Measurements from ENCODE around the gene ALDH7A1.
"Not testable (repeated sequence)": the region's sequence is repeated elsewhere in the genome, so short reads cannot be mapped to it uniquely, and the experiment has no call there.

The ALDH7A1 gene

GRCh38 chr5:126576974-126577373, 18.0 kb downstream of the ALDH7A1 start:
- Mint-ChIP-seq H3K27me3 (no peaks in the 10 kb centered on the region), H3K27ac (no peak overlapping the region), H3K4me3 (no peak overlapping the region), H3K4me1 (ENCODE audit: low read depth) (no peaks in the 10 kb centered on the region), H3K36me3 (ENCODE audit: low read depth) (no peaks in the 10 kb centered on the region), H3K9me3 (no peaks in the 10 kb centered on the region)

GRCh38 chr5:126575644-126576043, 19.4 kb downstream of the ALDH7A1 start:
- Mint-ChIP-seq H3K4me1 (ENCODE audit: low read depth) (no peaks in the 10 kb centered on the region), H3K27ac (no peak overlapping the region), H3K27me3 (no peaks in the 10 kb centered on the region), H3K4me3 (no peak overlapping the region), H3K36me3 (ENCODE audit: low read depth) (no peaks in the 10 kb centered on the region), H3K9me3 (no peaks in the 10 kb centered on the region)

GRCh38 chr5:126568206-126568755, 26.7 kb downstream of the ALDH7A1 start:
- no peaks in the 10 kb centered on the region for H3K9me3 Mint-ChIP-seq
- no peaks in the 10 kb centered on the region for H3K27me3 Mint-ChIP-seq
- H3K36me3 Mint-ChIP-seq (ENCODE audit: low read depth) = no peaks in the 10 kb centered on the region
- H3K4me3 Mint-ChIP-seq = no peak overlapping the region
- no peaks in the 10 kb centered on the region for H3K4me1 Mint-ChIP-seq (ENCODE audit: low read depth)
- no peak overlapping the region for H3K27ac Mint-ChIP-seq

GRCh38 chr5:126562823-126563222, 32.2 kb downstream of the ALDH7A1 start:
- no peak overlapping the region for H3K4me3 Mint-ChIP-seq
- no peaks in the 10 kb centered on the region for H3K4me1 Mint-ChIP-seq (ENCODE audit: low read depth)
- no peaks in the 10 kb centered on the region for H3K9me3 Mint-ChIP-seq
- no peak overlapping the region for H3K27ac Mint-ChIP-seq
- no peaks in the 10 kb centered on the region for H3K27me3 Mint-ChIP-seq
- no peaks in the 10 kb centered on the region for H3K36me3 Mint-ChIP-seq (ENCODE audit: low read depth)

GRCh38 chr5:126561908-126562307, 33.1 kb downstream of the ALDH7A1 start:
- Mint-ChIP-seq H3K4me3 (no peak overlapping the region), H3K4me1 (ENCODE audit: low read depth) (no peaks in the 10 kb centered on the region), H3K27ac (no peak overlapping the region), H3K27me3 (no peaks in the 10 kb centered on the region), H3K36me3 (ENCODE audit: low read depth) (no peaks in the 10 kb centered on the region), H3K9me3 (no peaks in the 10 kb centered on the region)

- H3K36me3 Mint-ChIP-seq (ENCODE audit: low read depth); H3K4me1 Mint-ChIP-seq (ENCODE audit: low read depth); H3K9me3 Mint-ChIP-seq; H3K27me3 Mint-ChIP-seq; H3K27ac Mint-ChIP-seq; H3K4me3 Mint-ChIP-seq: not testable (repeated sequence)
These were observed 39.9 kb downstream of the ALDH7A1 start for GRCh38 chr5:126555101-126555500.

- no peaks in the 10 kb centered on the region for H3K4me1 Mint-ChIP-seq (ENCODE audit: low read depth)
- no peak overlapping the region for H3K4me3 Mint-ChIP-seq
- H3K27ac Mint-ChIP-seq = no peak overlapping the region
- H3K9me3 Mint-ChIP-seq = no peaks in the 10 kb centered on the region
- H3K27me3 Mint-ChIP-seq = no peaks in the 10 kb centered on the region
- no peaks in the 10 kb centered on the region for H3K36me3 Mint-ChIP-seq (ENCODE audit: low read depth)
These were observed 42.4 kb downstream of the ALDH7A1 start for GRCh38 chr5:126552614-126553013.

- Mint-ChIP-seq H3K4me3 (no peak overlapping the region), H3K27me3 (no peaks in the 10 kb centered on the region), H3K9me3 (no peaks in the 10 kb centered on the region), H3K27ac (no peak overlapping the region), H3K4me1 (ENCODE audit: low read depth) (no peaks in the 10 kb centered on the region), H3K36me3 (ENCODE audit: low read depth) (no peaks in the 10 kb centered on the region)
These were observed 50.8 kb downstream of the ALDH7A1 start for GRCh38 chr5:126544087-126544740.

- H3K27me3 Mint-ChIP-seq = no peaks in the 10 kb centered on the region
- H3K4me1 Mint-ChIP-seq (ENCODE audit: low read depth) = no peaks in the 10 kb centered on the region
- no peaks in the 10 kb centered on the region for H3K36me3 Mint-ChIP-seq (ENCODE audit: low read depth)
- no peak overlapping the region for H3K27ac Mint-ChIP-seq
- H3K9me3 Mint-ChIP-seq = no peaks in the 10 kb centered on the region
- H3K4me3 Mint-ChIP-seq = no peak overlapping the region
These were observed 51.4 kb downstream of the ALDH7A1 start for GRCh38 chr5:126543660-126544059.

- Mint-ChIP-seq H3K27me3 (no peaks in the 10 kb centered on the region), H3K4me1 (ENCODE audit: low read depth) (no peaks in the 10 kb centered on the region), H3K27ac (no peak overlapping the region), H3K36me3 (ENCODE audit: low read depth) (no peaks in the 10 kb centered on the region), H3K9me3 (no peaks in the 10 kb centered on the region), H3K4me3 (no peak overlapping the region)
These were observed 52.0 kb downstream of the ALDH7A1 start for GRCh38 chr5:126543009-126543408.

GRCh38 chr5:126542441-126542840, 52.6 kb downstream of the ALDH7A1 start:
- Mint-ChIP-seq H3K4me1 (ENCODE audit: low read depth) (no peaks in the 10 kb centered on the region), H3K36me3 (ENCODE audit: low read depth) (no peaks in the 10 kb centered on the region), H3K4me3 (no peak overlapping the region), H3K27ac (no peak overlapping the region), H3K27me3 (no peaks in the 10 kb centered on the region), H3K9me3 (no peaks in the 10 kb centered on the region)

GRCh38 chr5:126540631-126541030, 54.4 kb downstream of the ALDH7A1 start:
- H3K27me3 Mint-ChIP-seq = no peaks in the 10 kb centered on the region
- no peaks in the 10 kb centered on the region for H3K36me3 Mint-ChIP-seq (ENCODE audit: low read depth)
- no peak overlapping the region for H3K4me3 Mint-ChIP-seq

GRCh38 chr5:126538579-126538978, 56.4 kb downstream of the ALDH7A1 start:
- Mint-ChIP-seq H3K27me3 (no peaks in the 10 kb centered on the region), H3K27ac (no peak overlapping the region), H3K4me1 (ENCODE audit: low read depth) (no peaks in the 10 kb centered on the region), H3K9me3 (no peaks in the 10 kb centered on the region), H3K4me3 (no peak overlapping the region), H3K36me3 (ENCODE audit: low read depth) (no peaks in the 10 kb centered on the region)

More at GRCh38 chr5:126540631-126541030, 54.4 kb downstream of the ALDH7A1 start:
- no peaks in the 10 kb centered on the region for H3K4me1 Mint-ChIP-seq (ENCODE audit: low read depth)
- H3K9me3 Mint-ChIP-seq = no peaks in the 10 kb centered on the region
- H3K27ac Mint-ChIP-seq = no peak overlapping the region

- Mint-ChIP-seq H3K27ac (no peak overlapping the region), H3K4me1 (ENCODE audit: low read depth) (no peaks in the 10 kb centered on the region), H3K36me3 (ENCODE audit: low read depth) (no peaks in the 10 kb centered on the region), H3K27me3 (no peaks in the 10 kb centered on the region), H3K4me3 (no peak overlapping the region), H3K9me3 (no peaks in the 10 kb centered on the region)
These were observed 58.1 kb downstream of the ALDH7A1 start for GRCh38 chr5:126536874-126537273.

- Mint-ChIP-seq H3K36me3 (ENCODE audit: low read depth) (no peaks in the 10 kb centered on the region), H3K9me3 (no peaks in the 10 kb centered on the region), H3K4me1 (ENCODE audit: low read depth) (no peaks in the 10 kb centered on the region), H3K4me3 (no peak overlapping the region), H3K27ac (no peak overlapping the region), H3K27me3 (no peaks in the 10 kb centered on the region)
These were observed 59.0 kb downstream of the ALDH7A1 start for GRCh38 chr5:126535856-126536545.

- H3K4me1 Mint-ChIP-seq (ENCODE audit: low read depth) = no peaks in the 10 kb centered on the region
- H3K36me3 Mint-ChIP-seq (ENCODE audit: low read depth) = no peaks in the 10 kb centered on the region
- no peak overlapping the region for H3K4me3 Mint-ChIP-seq
- H3K27ac Mint-ChIP-seq = no peak overlapping the region
- H3K9me3 Mint-ChIP-seq = no peaks in the 10 kb centered on the region
- H3K27me3 Mint-ChIP-seq = no peaks in the 10 kb centered on the region
These were observed 60.5 kb downstream of the ALDH7A1 start for GRCh38 chr5:126534553-126534952.

All from stimulated activated naive CD8-positive, alpha-beta T cell treated with anti-CD3 and anti-CD28 coated beads, Interleukin-15, Interleukin-2, amounts not matched to agents 100 ng/mL and 50 ng/mL, for 24 hours (primary cell).